Trophoblast cell (in vitro differentiated cells and primary cell): ENCODE measurements around the gene AFF2.

ENCODE experiments used
- DNase-seq, 2 donors: peaks; one replicate each; pipeline ENCODE4 v3.0.0-alpha.2; 2016
- H2AFZ ChIP-seq: 2 replicates; pipeline ENCODE4 v1.6.1; 2013; ENCODE audit warnings: low read length, moderate library complexity, mild to moderate bottlenecking; ENCODE audit not compliant: insufficient read depth, poor library complexity
- H2AK5ac ChIP-seq: 2 replicates; pipeline ENCODE4 v1.6.1; 2013; ENCODE audit warnings: mild to moderate bottlenecking, low read length
- H2BK120ac ChIP-seq: 2 replicates; pipeline ENCODE4 v1.6.1; 2013; ENCODE audit warnings: low read length, mild to moderate bottlenecking, moderate library complexity; ENCODE audit not compliant: insufficient read depth, poor library complexity
- H2BK12ac ChIP-seq: 2 replicates; pipeline ENCODE4 v1.6.1; 2013; ENCODE audit warnings: mild to moderate bottlenecking, low read length, moderate library complexity
- H2BK5ac ChIP-seq: 2 replicates; pipeline ENCODE4 v1.6.1; 2013; ENCODE audit warnings: low read length, low read depth, moderate library complexity, mild to moderate bottlenecking; ENCODE audit not compliant: poor library complexity
- H3K14ac ChIP-seq: 2 replicates; pipeline ENCODE4 v1.6.1; 2013; ENCODE audit warnings: mild to moderate bottlenecking, low read length
- H3K18ac ChIP-seq: 2 replicates; pipeline ENCODE4 v1.6.1; 2013; ENCODE audit warnings: mild to moderate bottlenecking, low read length
- H3K23ac ChIP-seq: 2 replicates; pipeline ENCODE4 v1.6.1; 2013; ENCODE audit warnings: low read length
- H3K27ac ChIP-seq: 2 replicates; pipeline ENCODE4 v1.5.1; 2013; ENCODE audit warnings: low read depth, mild to moderate bottlenecking, inconsistent platforms, low read length, moderate library complexity
- H3K27me3 ChIP-seq: 2 replicates; pipeline ENCODE4 v1.6.1; 2013; ENCODE audit warnings: inconsistent platforms, mild to moderate bottlenecking, low read length, moderate library complexity; ENCODE audit not compliant: insufficient read depth
- H3K36me3 ChIP-seq, 2 experiments: 1 replicate in 1 of 2; 2 replicates in 1 of 2; pipeline ENCODE4 v1.6.1; 2013; ENCODE audit warnings: low read length in 2 of 2, mild to moderate bottlenecking in 2 of 2, moderate library complexity in 1 of 2; ENCODE audit not compliant: insufficient read depth in 2 of 2, control insufficient read depth in 1 of 2
- H3K4ac ChIP-seq: 2 replicates; pipeline ENCODE4 v1.6.1; 2013; ENCODE audit warnings: low read depth, mild to moderate bottlenecking, low read length, moderate library complexity
- H3K4me1 ChIP-seq, 2 experiments: 1 replicate in 1 of 2; 2 replicates in 1 of 2; pipeline ENCODE4 v1.6.1; 2013; ENCODE audit warnings: low read length in 2 of 2, mild to moderate bottlenecking in 2 of 2, moderate library complexity in 1 of 2; ENCODE audit not compliant: insufficient read depth in 2 of 2, control insufficient read depth in 1 of 2
- H3K4me2 ChIP-seq: 2 replicates; pipeline ENCODE4 v1.6.1; 2013; ENCODE audit warnings: inconsistent platforms, mild to moderate bottlenecking, low read length, moderate library complexity
- H3K4me3 ChIP-seq: 2 replicates; pipeline ENCODE4 v1.5.1; 2013; ENCODE audit warnings: mild to moderate bottlenecking, low read depth, low read length, inconsistent platforms
- H3K79me1 ChIP-seq: one replicate; pipeline ENCODE4 v1.6.1; 2013; ENCODE audit warnings: low read length
- H3K79me2 ChIP-seq: 2 replicates; pipeline ENCODE4 v1.6.1; 2013; ENCODE audit warnings: low read length, mild to moderate bottlenecking; ENCODE audit not compliant: control insufficient read depth, insufficient read depth, poor library complexity
- H3K9ac ChIP-seq: 2 replicates; pipeline ENCODE4 v1.6.1; 2013; ENCODE audit warnings: mild to moderate bottlenecking, low read length
- H3K9me3 ChIP-seq: 2 replicates; pipeline ENCODE4 v1.6.1; 2013; ENCODE audit warnings: low read depth, mild to moderate bottlenecking, control low read depth, inconsistent platforms, low read length; ENCODE audit not compliant: insufficient read depth
- H4K12ac ChIP-seq: 2 replicates; pipeline ENCODE4 v1.6.1; 2013; ENCODE audit warnings: low read depth, mild to moderate bottlenecking, low read length, moderate library complexity
- H4K8ac ChIP-seq: 2 replicates; pipeline ENCODE4 v1.6.1; 2013; ENCODE audit warnings: low read depth, mild to moderate bottlenecking, low read length, moderate library complexity
- H4K91ac ChIP-seq: one replicate; pipeline ENCODE4 v1.6.1; 2013; ENCODE audit warnings: low read depth, mild to moderate bottlenecking, low read length, moderate library complexity
- WGBS: extraction: QIAGEN DNeasy Blood & Tissue Kit; methylation state at CpG from one replicate; pipeline ENCODE4 v1.1.7; 2013; ENCODE audit warnings: missing lambda C conversion rate; ENCODE audit not compliant: insufficient read length, insufficient coverage; ENCODE audit errors: extremely low coverage; 5-methylcytosine and 5-hydroxymethylcytosine counted together

AFF2 gene

DNA sequence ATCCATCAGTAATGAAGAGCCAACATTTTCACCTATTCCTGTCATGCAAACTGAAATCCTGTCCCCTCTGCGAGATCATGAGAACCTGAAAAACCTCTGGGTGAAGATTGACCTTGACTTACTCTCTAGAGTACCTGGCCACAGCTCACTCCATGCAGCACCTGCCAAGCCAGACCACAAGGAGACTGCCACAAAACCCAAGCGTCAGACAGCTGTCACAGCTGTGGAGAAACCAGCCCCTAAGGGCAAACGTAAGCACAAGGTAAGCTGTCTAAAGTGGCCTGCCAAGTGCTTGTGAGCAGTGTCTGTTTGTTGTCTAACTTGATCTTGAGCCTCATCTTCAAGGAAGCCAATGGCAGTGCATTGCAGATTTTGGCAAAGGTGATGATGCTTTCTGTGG is 455.9 kb downstream of the AFF2 start:
- no CpG with 5 or more reads among the region's 3 CpGs for WGBS
- Histone ChIP-seq H3K4ac (no peak overlapping the region), H4K91ac (no peak overlapping the region), H3K14ac (no peak overlapping the region), H2BK12ac (no peak overlapping the region), H4K8ac (no peak overlapping the region), H2BK5ac (no peak overlapping the region), H3K4me3 (no peak overlapping the region), H4K12ac (no peak overlapping the region), H3K79me1 (no peaks in the 10 kb centered on the region), H3K4me1 (no peaks in the 10 kb centered on the region), H3K18ac (no peak overlapping the region), H3K4me2 (no peak overlapping the region), H3K27ac (no peak overlapping the region), H3K9me3 (no peaks in the 10 kb centered on the region), H2AK5ac (no peak overlapping the region), H2BK120ac (no peak overlapping the region), H3K23ac (no peak overlapping the region), H3K27me3 (no peaks in the 10 kb centered on the region), H3K36me3 (no peaks in the 10 kb centered on the region), H3K9ac (no peak overlapping the region), H2AFZ (no peak overlapping the region), H3K79me2 (no peaks in the 10 kb centered on the region)
- DNase-seq, result no peak

DNA sequence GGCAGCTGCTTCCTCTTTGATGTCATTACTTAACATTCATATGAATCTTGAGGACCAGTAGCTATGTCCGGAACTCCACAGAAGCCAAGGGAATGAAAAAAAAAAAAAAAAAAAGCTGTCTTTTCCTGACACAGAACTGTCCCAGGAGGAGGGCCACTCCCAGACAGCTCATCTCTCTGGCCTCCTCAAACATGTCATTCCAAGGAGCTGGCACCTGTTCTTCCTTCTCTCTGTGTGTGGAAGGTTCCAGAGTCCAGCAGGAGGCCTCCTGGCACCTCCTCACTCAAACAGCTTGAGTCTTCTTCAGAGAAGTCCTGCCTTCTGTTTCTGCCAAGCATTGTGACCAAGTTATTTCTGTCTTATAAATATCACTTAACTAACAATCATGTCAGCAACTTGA is 458.5 kb downstream of the AFF2 start:
- Histone ChIP-seq H4K91ac (no peak overlapping the region), H3K4me2 (no peak overlapping the region), H3K36me3 (no peaks in the 10 kb centered on the region), H4K8ac (no peak overlapping the region), H3K18ac (no peak overlapping the region), H2BK120ac (no peak overlapping the region), H3K27ac (no peak overlapping the region), H3K79me2 (no peaks in the 10 kb centered on the region), H2AK5ac (no peak overlapping the region), H3K9ac (no peak overlapping the region), H3K14ac (no peak overlapping the region), H3K79me1 (no peaks in the 10 kb centered on the region), H2AFZ (no peak overlapping the region), H3K9me3 (no peaks in the 10 kb centered on the region), H4K12ac (no peak overlapping the region), H3K23ac (no peak overlapping the region), H3K4me3 (no peak overlapping the region), H3K27me3 (no peaks in the 10 kb centered on the region), H2BK12ac (no peak overlapping the region), H3K4ac (no peak overlapping the region), H2BK5ac (no peak overlapping the region), H3K4me1 (no peaks in the 10 kb centered on the region)
- no CpG with 5 or more reads among the region's 1 CpG for WGBS
- no peak for DNase-seq

DNA sequence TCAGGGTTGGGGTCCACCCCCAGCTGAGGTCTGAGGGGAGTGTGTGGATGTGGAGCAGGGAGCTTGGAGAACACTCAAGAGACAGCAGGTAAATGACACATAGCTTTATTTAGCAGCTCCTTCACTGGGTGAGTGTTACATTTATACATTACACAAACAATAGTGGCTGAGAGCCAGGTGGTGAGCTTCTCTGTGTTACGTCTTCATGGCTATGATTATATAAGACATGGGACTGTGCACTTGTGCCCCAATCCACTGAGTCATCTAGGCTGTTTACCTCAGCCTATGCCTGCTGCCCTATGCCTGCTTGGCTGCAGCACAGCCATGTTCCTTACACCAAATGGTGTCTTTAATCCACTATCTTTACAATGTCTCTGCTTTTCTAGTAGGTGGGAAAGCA is 459.6 kb downstream of the AFF2 start:
- Histone ChIP-seq H2AFZ (no peak overlapping the region), H2BK120ac (no peak overlapping the region), H4K12ac (no peak overlapping the region), H3K27me3 (no peaks in the 10 kb centered on the region), H4K8ac (no peak overlapping the region), H3K36me3 (no peaks in the 10 kb centered on the region), H2BK5ac (no peak overlapping the region), H3K9me3 (no peaks in the 10 kb centered on the region), H3K9ac (no peak overlapping the region), H3K79me1 (no peaks in the 10 kb centered on the region), H2AK5ac (no peak overlapping the region), H3K18ac (no peak overlapping the region), H3K27ac (no peak overlapping the region), H3K14ac (no peak overlapping the region), H3K4me1 (no peaks in the 10 kb centered on the region), H3K4me3 (no peak overlapping the region), H3K4me2 (no peak overlapping the region), H2BK12ac (no peak overlapping the region), H3K4ac (no peak overlapping the region), H3K23ac (no peak overlapping the region), H3K79me2 (no peaks in the 10 kb centered on the region), H4K91ac (no peak overlapping the region)
- no peak for DNase-seq
- WGBS, result no CpG with 5 or more reads among the region's 1 CpG

DNA sequence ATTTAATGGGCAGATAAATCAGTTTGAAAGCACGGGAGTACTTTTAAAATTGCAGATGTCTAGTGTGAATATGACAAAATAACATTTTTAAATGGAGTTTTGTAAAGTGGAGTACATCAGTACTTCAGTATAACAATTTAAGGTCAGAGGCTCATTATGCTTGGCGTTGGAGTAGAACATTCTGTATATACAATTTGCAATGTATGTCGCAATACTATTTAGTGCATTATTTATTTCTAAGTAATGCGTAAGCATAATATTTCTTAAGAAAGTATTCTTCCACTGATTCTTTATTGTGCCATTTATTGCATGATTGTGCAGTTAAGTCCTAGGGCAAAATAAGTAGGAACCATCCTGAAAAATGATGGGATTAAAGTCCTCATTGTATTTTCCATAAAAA is 461.6 kb downstream of the AFF2 start:
- no peak overlapping the region for H3K23ac ChIP-seq

More for the DNA sequence above, 461.6 kb downstream of the AFF2 start:
- no peaks in the 10 kb centered on the region for H3K27me3 ChIP-seq
- no peak overlapping the region for H4K8ac ChIP-seq
- WGBS, result no CpG with 5 or more reads among the region's 4 CpGs
- H2BK12ac ChIP-seq, result no peak overlapping the region
- H3K4me1 ChIP-seq, result no peaks in the 10 kb centered on the region
- H3K4me3 ChIP-seq, result no peak overlapping the region
- no peak overlapping the region for H4K91ac ChIP-seq
- no peak overlapping the region for H3K4ac ChIP-seq
- H3K79me1 ChIP-seq, result no peaks in the 10 kb centered on the region
- H4K12ac ChIP-seq, result no peak overlapping the region
- H3K9ac ChIP-seq, result no peak overlapping the region
- no peaks in the 10 kb centered on the region for H3K36me3 ChIP-seq
- no peak overlapping the region for H2BK5ac ChIP-seq
- no peak overlapping the region for H2BK120ac ChIP-seq
- no peak overlapping the region for H3K4me2 ChIP-seq
- DNase-seq, result no peak
- H2AFZ ChIP-seq, result no peak overlapping the region
- no peak overlapping the region for H2AK5ac ChIP-seq
- no peaks in the 10 kb centered on the region for H3K9me3 ChIP-seq
- no peak overlapping the region for H3K27ac ChIP-seq
- no peak overlapping the region for H3K14ac ChIP-seq
- no peak overlapping the region for H3K18ac ChIP-seq
- H3K79me2 ChIP-seq, result no peaks in the 10 kb centered on the region
